Ishikawa (cell line): ENCODE data around the gene ANGPT4.

Experiments used
- CEBPB ChIP-seq: IDR thresholded peaks from 2 replicates; pipeline ENCODE4 v1.6.1; 2012
- CREB1 ChIP-seq: IDR thresholded peaks from 2 replicates; pipeline ENCODE4 v1.6.1; 2012; ENCODE audit warnings: low read depth
- EGR1 ChIP-seq: IDR thresholded peaks from 2 replicates; pipeline ENCODE4 v1.6.1; 2012
- EP300 ChIP-seq: IDR thresholded peaks from 2 replicates; pipeline ENCODE4 v1.6.1; 2012; ENCODE audit warnings: borderline replicate concordance
- FOXM1 ChIP-seq: IDR thresholded peaks from 2 replicates; pipeline ENCODE4 v1.6.1; 2012; ENCODE audit warnings: low read depth, borderline replicate concordance
- MAX ChIP-seq: IDR thresholded peaks from 2 replicates; pipeline ENCODE4 v1.6.1; 2012
- NFIC ChIP-seq: IDR thresholded peaks from 2 replicates; pipeline ENCODE4 v1.6.1; 2012
- RAD21 ChIP-seq: IDR thresholded peaks from 2 replicates; pipeline ENCODE4 v1.6.1; 2012; ENCODE audit warnings: low read depth
- REST ChIP-seq: IDR thresholded peaks from 2 replicates; pipeline ENCODE4 v1.6.1; 2012; ENCODE audit warnings: low read depth, mild to moderate bottlenecking
- TAF1 ChIP-seq: IDR thresholded peaks from 2 replicates; pipeline ENCODE4 v1.6.1; 2012; ENCODE audit warnings: low read depth, mild to moderate bottlenecking
- TCF12 ChIP-seq: IDR thresholded peaks from 2 replicates; pipeline ENCODE4 v1.6.1; 2012; ENCODE audit warnings: low read depth
- TEAD4 ChIP-seq: IDR thresholded peaks from 2 replicates; pipeline ENCODE4 v1.6.1; 2012
- YY1 ChIP-seq: IDR thresholded peaks from 2 replicates; pipeline ENCODE4 v1.6.1; 2012; ENCODE audit warnings: low read depth
- ZBTB7A ChIP-seq: IDR thresholded peaks from 2 replicates; pipeline ENCODE4 v1.6.1; 2012; ENCODE audit warnings: low read depth
- TF ChIP-seq, protein P1 (sequence below): IDR thresholded peaks from 2 replicates; pipeline ENCODE4 v1.6.1; 2012

The ANGPT4 gene

GRCh38 chr20:961768-962167, 45.6 kb upstream of the ANGPT4 start:
- TF ChIP-seq TCF12 (no peak), TAF1 (no peak), TEAD4 (no peak), FOXM1 (no peak), EP300 (no peak), REST (no peak), CEBPB (no peak), YY1 (no peak), CREB1 (no peak), RAD21 (no peak), MAX (no peak), EGR1 (no peak), ZBTB7A (no peak), NFIC (no peak)
- TF ChIP-seq, protein P1, sequence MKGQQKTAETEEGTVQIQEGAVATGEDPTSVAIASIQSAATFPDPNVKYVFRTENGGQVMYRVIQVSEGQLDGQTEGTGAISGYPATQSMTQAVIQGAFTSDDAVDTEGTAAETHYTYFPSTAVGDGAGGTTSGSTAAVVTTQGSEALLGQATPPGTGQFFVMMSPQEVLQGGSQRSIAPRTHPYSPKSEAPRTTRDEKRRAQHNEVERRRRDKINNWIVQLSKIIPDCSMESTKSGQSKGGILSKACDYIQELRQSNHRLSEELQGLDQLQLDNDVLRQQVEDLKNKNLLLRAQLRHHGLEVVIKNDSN = no peak

DNA sequence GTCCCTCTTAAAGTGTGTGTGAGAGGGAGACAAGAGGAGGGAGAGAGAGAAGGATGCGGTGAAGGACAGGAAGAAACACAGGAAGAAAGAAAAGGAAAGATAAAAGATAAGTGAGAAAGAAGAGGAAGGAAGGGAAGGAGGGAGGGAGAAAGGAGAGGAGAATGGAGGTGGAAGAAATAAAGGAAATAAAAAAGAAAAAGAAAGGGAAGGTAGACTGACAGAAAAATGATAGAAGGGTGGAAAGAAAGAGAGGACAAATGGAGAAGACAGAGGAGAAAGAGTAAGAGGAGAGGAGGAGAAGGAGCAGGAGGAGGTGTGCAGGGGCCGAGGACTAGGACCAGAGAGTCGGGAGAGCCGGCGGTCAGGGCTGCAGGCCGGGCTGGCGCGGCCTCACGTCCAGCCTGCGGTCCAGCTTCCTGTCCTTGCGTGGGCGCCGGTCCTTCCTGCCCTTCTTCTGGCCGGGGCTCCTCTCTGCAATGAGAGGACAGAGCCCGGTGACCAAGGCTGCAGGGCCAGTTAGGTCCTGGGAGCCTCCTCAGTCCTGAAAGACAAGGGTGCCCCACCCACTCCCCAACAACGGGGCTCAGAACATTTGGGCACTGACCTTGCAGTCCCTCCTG, 44.0 kb upstream of the ANGPT4 start:
- TF ChIP-seq CEBPB = no peak
- no peak for TF ChIP-seq TEAD4
- TF ChIP-seq REST = no peak
- no peak for TF ChIP-seq FOXM1
- no peak for TF ChIP-seq CREB1

- no peak for TF ChIP-seq EP300
- no peak for TF ChIP-seq CREB1
- no peak for TF ChIP-seq RAD21
- TF ChIP-seq EGR1 = no peak
- no peak for TF ChIP-seq NFIC
- TF ChIP-seq, protein P1 = no peak
- no peak for TF ChIP-seq TEAD4
- TF ChIP-seq CEBPB = no peak
- no peak for TF ChIP-seq TAF1
- no peak for TF ChIP-seq ZBTB7A
- no peak for TF ChIP-seq MAX
- TF ChIP-seq TCF12 = no peak
- TF ChIP-seq YY1 = no peak
- TF ChIP-seq REST = no peak
- TF ChIP-seq FOXM1 = no peak
Measured at GRCh38 chr20:958936-959815, 43.0 kb upstream of the ANGPT4 start.

- no peak for TF ChIP-seq TCF12
- TF ChIP-seq REST = no peak
- no peak for TF ChIP-seq CEBPB
Measured at GRCh38 chr20:957544-957943, 41.4 kb upstream of the ANGPT4 start.
